Esophagus muscularis mucosa (tissue), 3 donors: ENCODE data around the gene PSMC6.

ENCODE experiments used
- POLR2A ChIP-seq: fragments of 450-650 bp; IDR thresholded peaks from one replicate; pipeline ENCODE4 v1.6.1; 2017; ENCODE audit warnings: antibody characterized with exemption, moderate library complexity, mild to moderate bottlenecking, low read depth
- TF ChIP-seq, protein P1 (sequence below), 3 experiments: fragments of 200-600 bp in 2 of 3; fragments of 450-650 bp in 1 of 3; sonication (generic) in 2 of 3; IDR thresholded peaks; one replicate each; pipeline ENCODE4 v1.5.1; 2017 to 2019; ENCODE audit warnings: antibody characterized with exemption in 3 of 3, mild to moderate bottlenecking in 2 of 3, moderate library complexity in 1 of 3

DNA sequence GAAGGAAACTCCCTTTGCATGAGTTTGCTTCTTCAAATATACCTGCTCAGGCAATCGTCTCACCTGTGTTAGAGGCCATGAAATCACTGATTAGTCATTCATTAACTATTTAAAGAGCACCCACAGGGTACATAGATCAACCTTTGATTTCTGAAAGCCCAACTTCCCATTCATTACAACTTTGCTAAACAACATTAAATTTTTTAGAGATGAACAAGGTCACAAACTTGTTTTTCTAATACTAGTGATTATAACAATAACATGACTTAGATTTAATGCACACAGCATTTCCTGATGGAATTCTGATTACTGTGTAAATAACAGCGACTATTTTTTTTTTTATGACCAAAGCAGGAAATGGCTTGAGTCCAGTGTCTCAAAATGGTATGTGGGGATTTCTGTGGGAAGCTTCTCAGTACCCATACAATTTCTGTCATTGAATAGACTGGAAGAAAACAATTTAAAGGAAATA lies 6.3 kb upstream of the PSMC6 start:
- no peak for TF ChIP-seq POLR2A
- TF ChIP-seq, protein P1, sequence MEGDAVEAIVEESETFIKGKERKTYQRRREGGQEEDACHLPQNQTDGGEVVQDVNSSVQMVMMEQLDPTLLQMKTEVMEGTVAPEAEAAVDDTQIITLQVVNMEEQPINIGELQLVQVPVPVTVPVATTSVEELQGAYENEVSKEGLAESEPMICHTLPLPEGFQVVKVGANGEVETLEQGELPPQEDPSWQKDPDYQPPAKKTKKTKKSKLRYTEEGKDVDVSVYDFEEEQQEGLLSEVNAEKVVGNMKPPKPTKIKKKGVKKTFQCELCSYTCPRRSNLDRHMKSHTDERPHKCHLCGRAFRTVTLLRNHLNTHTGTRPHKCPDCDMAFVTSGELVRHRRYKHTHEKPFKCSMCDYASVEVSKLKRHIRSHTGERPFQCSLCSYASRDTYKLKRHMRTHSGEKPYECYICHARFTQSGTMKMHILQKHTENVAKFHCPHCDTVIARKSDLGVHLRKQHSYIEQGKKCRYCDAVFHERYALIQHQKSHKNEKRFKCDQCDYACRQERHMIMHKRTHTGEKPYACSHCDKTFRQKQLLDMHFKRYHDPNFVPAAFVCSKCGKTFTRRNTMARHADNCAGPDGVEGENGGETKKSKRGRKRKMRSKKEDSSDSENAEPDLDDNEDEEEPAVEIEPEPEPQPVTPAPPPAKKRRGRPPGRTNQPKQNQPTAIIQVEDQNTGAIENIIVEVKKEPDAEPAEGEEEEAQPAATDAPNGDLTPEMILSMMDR (IDR thresholded peaks at IDR 0.05) = no peak
